Measurements from ENCODE around the gene LRRC61. TPM values are rescaled to one million over a fixed set of nuclear protein-coding genes. Genes with fewer than 3 reads are reported as not detected.

LRRC61 gene
- total RNA-seq, 1 experiment from 2014 or later = 48.1 TPM

DNA sequence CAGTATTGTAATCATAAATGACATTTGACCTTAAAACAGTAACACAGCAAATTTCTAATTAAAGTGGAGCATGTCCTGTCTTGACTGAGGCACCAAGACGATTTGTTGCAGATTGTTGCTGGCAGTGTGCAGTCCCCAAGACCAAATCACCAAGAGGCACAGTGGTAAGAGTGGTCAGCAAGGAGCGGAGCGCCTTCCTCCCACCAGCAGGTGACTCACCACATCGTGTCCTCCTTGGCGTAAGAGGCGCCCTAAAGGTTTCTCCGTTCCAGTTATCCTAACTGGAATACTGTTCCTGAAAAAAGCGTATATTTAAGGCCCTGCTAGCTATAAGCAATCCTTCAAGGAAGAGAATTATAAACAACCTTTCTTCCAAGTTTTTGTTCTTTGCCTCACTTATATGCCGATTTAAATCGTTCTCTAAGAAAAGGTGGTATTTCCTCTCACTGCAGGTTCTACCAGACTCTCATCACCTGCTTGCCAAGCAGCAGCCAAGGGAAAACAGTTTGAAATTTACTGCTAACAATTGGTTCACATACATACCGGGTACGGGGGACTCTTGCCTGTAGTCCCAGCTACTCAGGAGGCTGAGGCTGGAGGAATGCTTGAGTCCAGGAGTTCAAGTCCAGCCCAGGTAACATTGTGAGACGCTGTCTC is 34.7 kb downstream of the LRRC61 start:
- ChIA-PET CTCF (no interaction called here), POLR2A (ENCODE audit: low non-redundant PET) (interaction anchor here (0.6 kb wide), 1 partner anchor 601 kb away, joined by 4 read pairs; no protein-coding TSS in a partner anchor)
- Histone ChIP-seq H3K4me3 (ENCODE audit: low read depth, low read length, poor library complexity, severe bottlenecking) (no peak overlapping the region), H3K36me3 (ENCODE audit: insufficient read depth, low read length, poor library complexity, severe bottlenecking) (no peaks in the 10 kb centered on the region), H3K4me1 (ENCODE audit: insufficient read depth, low read length, poor library complexity, severe bottlenecking) (peaks cover 30% of the 10 kb centered on the region), H3K9me3 (ENCODE audit: low read depth, low read length, poor library complexity, severe bottlenecking) (no peaks in the 10 kb centered on the region), H3K27ac (ENCODE audit: low read depth, low read length, poor library complexity, severe bottlenecking) (peak overlapping the region; percentile 75), H3K27me3 (replicated peaks; ENCODE audit: insufficient read depth, low read depth, low read length, poor library complexity) (no peaks in the 10 kb centered on the region)
- intact Hi-C loops (cut with micrococcal nuclease; ENCODE audit: unreplicated experiment) = loop anchor here (5.0 kb wide), 1 partner anchor 64 kb away; no protein-coding TSS in a partner anchor
- TF ChIP-seq EZH2 (IDR thresholded peaks at IDR 0.05; ENCODE audit: borderline replicate concordance, low read depth, low read length, poor library complexity, severe bottlenecking) (no peak), CTCF (conservative IDR thresholded peaks at IDR 0.05; ENCODE audit: low read depth, low read length) (no peak)
- BruUV-seq (replicated peaks) = no TSS peak
- DNase-seq (ENCODE audit: low spot score) = no peak

DNA sequence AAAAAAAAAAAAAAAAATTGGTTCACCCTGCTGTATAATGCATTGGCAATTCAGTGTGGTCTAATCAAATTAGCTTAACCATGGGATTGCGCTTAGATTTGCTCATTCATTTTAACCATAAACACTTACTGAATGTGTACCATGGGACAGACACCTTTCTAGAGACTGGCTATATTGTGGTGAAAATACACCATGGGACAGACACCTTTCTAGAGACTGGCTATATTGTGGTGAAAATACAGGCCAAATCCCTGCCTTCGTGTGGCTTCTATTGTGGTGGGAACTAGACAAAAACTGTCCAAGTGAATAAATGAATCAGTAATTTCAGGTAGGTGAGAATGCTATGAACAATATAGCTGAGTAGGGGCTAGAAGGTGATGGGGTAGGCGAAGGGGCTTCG is 35.3 kb downstream of the LRRC61 start:
- CTCF ChIA-PET = no interaction called here

DNA sequence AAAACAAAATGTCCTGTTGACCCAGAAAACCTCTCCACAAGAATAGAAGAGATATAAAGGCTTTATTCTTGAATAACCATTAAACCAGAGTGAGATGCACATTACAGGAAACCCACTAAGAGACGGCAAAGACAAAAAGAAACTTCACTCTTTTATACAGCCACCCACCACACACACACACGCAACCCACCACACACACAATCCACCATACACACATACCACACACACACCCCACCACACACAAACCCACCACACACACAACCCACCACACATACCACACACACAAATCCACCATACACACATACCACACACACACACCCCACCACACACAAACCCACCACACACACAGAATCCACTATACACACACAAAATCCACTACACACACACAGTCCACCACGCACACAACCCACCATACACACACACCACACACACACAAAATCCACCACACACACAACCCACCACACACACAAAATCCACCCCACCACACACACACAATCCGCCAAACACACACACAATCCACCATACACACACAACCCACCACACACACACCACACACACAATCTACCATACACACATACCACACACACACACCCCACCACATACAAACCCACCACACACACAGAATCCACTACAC is 36.0 kb downstream of the LRRC61 start:
- H3K9me3 ChIP-seq (ENCODE audit: low read depth, low read length, poor library complexity, severe bottlenecking) = no peaks in the 10 kb centered on the region
- DNase-seq (ENCODE audit: low spot score) = no peak
- ChIA-PET CTCF (no interaction called here), POLR2A (ENCODE audit: low non-redundant PET) (no interaction called here)
- no peak overlapping the region for H3K27ac ChIP-seq (ENCODE audit: low read depth, low read length, poor library complexity, severe bottlenecking)
- H3K4me3 ChIP-seq (ENCODE audit: low read depth, low read length, poor library complexity, severe bottlenecking) = no peak overlapping the region
- intact Hi-C loops (cut with micrococcal nuclease; ENCODE audit: unreplicated experiment) = loop anchor here (5.0 kb wide), 1 partner anchor 63 kb away; no protein-coding TSS in a partner anchor
- no peak for TF ChIP-seq CTCF (conservative IDR thresholded peaks at IDR 0.05; ENCODE audit: low read depth, low read length)
- TF ChIP-seq EZH2 (IDR thresholded peaks at IDR 0.05; ENCODE audit: borderline replicate concordance, low read depth, low read length, poor library complexity, severe bottlenecking) = no peak
- H3K4me1 ChIP-seq (ENCODE audit: insufficient read depth, low read length, poor library complexity, severe bottlenecking) = peaks cover 39% of the 10 kb centered on the region
- no peaks in the 10 kb centered on the region for H3K36me3 ChIP-seq (ENCODE audit: insufficient read depth, low read length, poor library complexity, severe bottlenecking)
- H3K27me3 ChIP-seq (replicated peaks; ENCODE audit: insufficient read depth, low read depth, low read length, poor library complexity) = no peaks in the 10 kb centered on the region
- no TSS peak for BruUV-seq (replicated peaks)

More for the DNA sequence above, 35.3 kb downstream of the LRRC61 start:
- TF ChIP-seq CTCF (conservative IDR thresholded peaks at IDR 0.05; ENCODE audit: low read depth, low read length) (no peak), EZH2 (IDR thresholded peaks at IDR 0.05; ENCODE audit: borderline replicate concordance, low read depth, low read length, poor library complexity, severe bottlenecking) (no peak)
- Histone ChIP-seq H3K36me3 (ENCODE audit: insufficient read depth, low read length, poor library complexity, severe bottlenecking) (no peaks in the 10 kb centered on the region), H3K9me3 (ENCODE audit: low read depth, low read length, poor library complexity, severe bottlenecking) (no peaks in the 10 kb centered on the region), H3K27ac (ENCODE audit: low read depth, low read length, poor library complexity, severe bottlenecking) (no peak overlapping the region), H3K27me3 (replicated peaks; ENCODE audit: insufficient read depth, low read depth, low read length, poor library complexity) (no peaks in the 10 kb centered on the region), H3K4me1 (ENCODE audit: insufficient read depth, low read length, poor library complexity, severe bottlenecking) (peaks cover 33% of the 10 kb centered on the region), H3K4me3 (ENCODE audit: low read depth, low read length, poor library complexity, severe bottlenecking) (no peak overlapping the region)
- no peak for DNase-seq (ENCODE audit: low spot score)
- intact Hi-C loops (cut with micrococcal nuclease; ENCODE audit: unreplicated experiment) = loop anchor here (5.0 kb wide), 1 partner anchor 64 kb away; no protein-coding TSS in a partner anchor
- POLR2A ChIA-PET (ENCODE audit: low non-redundant PET) = no interaction called here
- no TSS peak for BruUV-seq (replicated peaks)
